ENCODE measurements around the gene AHCY.

GRCh38 chr20:34311118-34312023 is 8.2 kb upstream of the AHCY start:
- TF ChIP-seq ZNF274 (IDR thresholded peaks at IDR 0.05; ENCODE audit: low read depth, low read length) = no peak
- TF ChIP-seq YY1 (IDR thresholded peaks at IDR 0.05; ENCODE audit: insufficient read depth, insufficient read length) = no peak

Measured in NT2/D1 (cell line).